WTC11 (cell line): Measurements from ENCODE around the gene KAZN.

Experiments
- ERG ChIP-seq: fragments of 250-450 bp; sonication (Bioruptor Pico); IDR thresholded peaks from 2 replicates; pipeline ENCODE4 v1.8.0; 2021; ENCODE audit warnings: mild to moderate bottlenecking
- GTF2I ChIP-seq: fragments of 250-450 bp; sonication (Bioruptor Pico); conservative IDR thresholded peaks from 2 replicates; pipeline ENCODE4 v1.4.0; 2021; ENCODE audit warnings: mild to moderate bottlenecking
- JUN ChIP-seq: sonication (generic); formaldehyde crosslinking; IDR thresholded peaks from 2 replicates; pipeline ENCODE4 v1.8.0; 2023; ENCODE audit warnings: mild to moderate bottlenecking, missing genetic modification reagents
- MAX ChIP-seq: sonication (generic); formaldehyde crosslinking; IDR thresholded peaks from 2 replicates; pipeline ENCODE4 v1.8.0; 2022; ENCODE audit warnings: mild to moderate bottlenecking, missing genetic modification reagents
- NFE2L1 ChIP-seq: sonication (generic); formaldehyde crosslinking; IDR thresholded peaks from 2 replicates; pipeline ENCODE4 v1.8.1; 2023; ENCODE audit warnings: missing genetic modification reagents
- NFYB ChIP-seq: sonication (generic); formaldehyde crosslinking; conservative IDR thresholded peaks from 2 replicates; pipeline ENCODE4 v1.8.0; 2022; ENCODE audit warnings: low read depth, missing genetic modification reagents
- RELA ChIP-seq: sonication (generic); formaldehyde crosslinking; IDR thresholded peaks from 2 replicates; pipeline ENCODE4 v1.8.1; 2022; ENCODE audit warnings: missing genetic modification reagents, mild to moderate bottlenecking, borderline replicate concordance
- SMAD3 ChIP-seq: sonication (generic); formaldehyde crosslinking; IDR thresholded peaks from 2 replicates; pipeline ENCODE4 v1.8.0; 2022; ENCODE audit warnings: missing genetic modification reagents, mild to moderate bottlenecking, borderline replicate concordance
- TEAD4 ChIP-seq: sonication (generic); formaldehyde crosslinking; IDR thresholded peaks from 2 replicates; pipeline ENCODE4 v1.8.0; 2022; ENCODE audit warnings: mild to moderate bottlenecking, missing genetic modification reagents
- ZNF138 ChIP-seq: sonication (generic); formaldehyde crosslinking; conservative IDR thresholded peaks from 2 replicates; pipeline ENCODE4 v1.8.1; 2022; ENCODE audit warnings: mild to moderate bottlenecking, moderate library complexity, missing genetic modification reagents
- TF ChIP-seq, protein P1 (sequence below): fragments of 200-600 bp; IDR thresholded peaks from 2 replicates; pipeline ENCODE4 v1.8.0; 2022; ENCODE audit warnings: antibody characterized with exemption
- TF ChIP-seq, protein P2 (sequence below): sonication (generic); formaldehyde crosslinking; IDR thresholded peaks from 2 replicates; pipeline ENCODE4 v1.8.1; 2022; ENCODE audit warnings: low read depth, missing genetic modification reagents, borderline replicate concordance

- TF ChIP-seq ZNF138 (CRISPR knock-in tag) (no peak), NFE2L1 (CRISPR knock-in tag) (no peak), ERG (CRISPR knock-in tag) (no peak), NFYB (CRISPR knock-in tag) (no peak), MAX (no peak), RELA (CRISPR knock-in tag) (no peak), SMAD3 (CRISPR knock-in tag) (no peak), GTF2I (CRISPR knock-in tag) (no peak), JUN (CRISPR knock-in tag) (no peak), TEAD4 (CRISPR knock-in tag) (no peak)
- TF ChIP-seq, protein P1, sequence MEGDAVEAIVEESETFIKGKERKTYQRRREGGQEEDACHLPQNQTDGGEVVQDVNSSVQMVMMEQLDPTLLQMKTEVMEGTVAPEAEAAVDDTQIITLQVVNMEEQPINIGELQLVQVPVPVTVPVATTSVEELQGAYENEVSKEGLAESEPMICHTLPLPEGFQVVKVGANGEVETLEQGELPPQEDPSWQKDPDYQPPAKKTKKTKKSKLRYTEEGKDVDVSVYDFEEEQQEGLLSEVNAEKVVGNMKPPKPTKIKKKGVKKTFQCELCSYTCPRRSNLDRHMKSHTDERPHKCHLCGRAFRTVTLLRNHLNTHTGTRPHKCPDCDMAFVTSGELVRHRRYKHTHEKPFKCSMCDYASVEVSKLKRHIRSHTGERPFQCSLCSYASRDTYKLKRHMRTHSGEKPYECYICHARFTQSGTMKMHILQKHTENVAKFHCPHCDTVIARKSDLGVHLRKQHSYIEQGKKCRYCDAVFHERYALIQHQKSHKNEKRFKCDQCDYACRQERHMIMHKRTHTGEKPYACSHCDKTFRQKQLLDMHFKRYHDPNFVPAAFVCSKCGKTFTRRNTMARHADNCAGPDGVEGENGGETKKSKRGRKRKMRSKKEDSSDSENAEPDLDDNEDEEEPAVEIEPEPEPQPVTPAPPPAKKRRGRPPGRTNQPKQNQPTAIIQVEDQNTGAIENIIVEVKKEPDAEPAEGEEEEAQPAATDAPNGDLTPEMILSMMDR = no peak
- TF ChIP-seq, protein P2, sequence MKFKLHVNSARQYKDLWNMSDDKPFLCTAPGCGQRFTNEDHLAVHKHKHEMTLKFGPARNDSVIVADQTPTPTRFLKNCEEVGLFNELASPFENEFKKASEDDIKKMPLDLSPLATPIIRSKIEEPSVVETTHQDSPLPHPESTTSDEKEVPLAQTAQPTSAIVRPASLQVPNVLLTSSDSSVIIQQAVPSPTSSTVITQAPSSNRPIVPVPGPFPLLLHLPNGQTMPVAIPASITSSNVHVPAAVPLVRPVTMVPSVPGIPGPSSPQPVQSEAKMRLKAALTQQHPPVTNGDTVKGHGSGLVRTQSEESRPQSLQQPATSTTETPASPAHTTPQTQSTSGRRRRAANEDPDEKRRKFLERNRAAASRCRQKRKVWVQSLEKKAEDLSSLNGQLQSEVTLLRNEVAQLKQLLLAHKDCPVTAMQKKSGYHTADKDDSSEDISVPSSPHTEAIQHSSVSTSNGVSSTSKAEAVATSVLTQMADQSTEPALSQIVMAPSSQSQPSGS = no peak
Observed at GRCh38 chr1:15005116-15005515, 406.6 kb downstream of the KAZN start.
